ENCODE measurements around the gene CAB39L.

The CAB39L gene

GRCh38 chr13:49353908-49354307 lies 90.0 kb downstream of the CAB39L start:
- Histone ChIP-seq H2BK5ac (ENCODE audit: low read depth, low read length, poor library complexity) (no peak overlapping the region), H2BK120ac (ENCODE audit: insufficient read depth, low read length, poor library complexity) (no peak overlapping the region), H3K79me2 (ENCODE audit: control insufficient read depth, insufficient read depth, low read length, poor library complexity) (no peaks in the 10 kb centered on the region), H2AFZ (ENCODE audit: insufficient read depth, low read length, poor library complexity) (no peak overlapping the region), H4K12ac (ENCODE audit: low read depth, low read length) (no peak overlapping the region), H3K23ac (ENCODE audit: low read length) (no peak overlapping the region), H3K4ac (ENCODE audit: low read depth, low read length) (no peak overlapping the region), H3K4me2 (ENCODE audit: low read length) (no peak overlapping the region), H3K4me3 (ENCODE audit: low read depth, low read length) (no peak overlapping the region), H4K8ac (ENCODE audit: low read depth, low read length) (no peak overlapping the region), H3K36me3 (ENCODE audit: control insufficient read depth in 1 of 2, insufficient read depth in 2 of 2, low read length in 2 of 2) (peaks cover 0 to 3% of the 10 kb centered on the region in 2 experiments), H3K9me3 (ENCODE audit: insufficient read depth, low read depth, low read length) (no peaks in the 10 kb centered on the region), H3K14ac (ENCODE audit: low read length) (no peak overlapping the region), H3K27me3 (ENCODE audit: insufficient read depth, low read length) (no peaks in the 10 kb centered on the region), H3K9ac (ENCODE audit: low read length) (no peak overlapping the region), H3K79me1 (ENCODE audit: low read length) (no peaks in the 10 kb centered on the region), H4K91ac (ENCODE audit: low read depth, low read length) (no peak overlapping the region), H3K18ac (ENCODE audit: low read length) (no peak overlapping the region), H3K27ac (ENCODE audit: low read depth, low read length) (no peak overlapping the region), H3K4me1 (ENCODE audit: control insufficient read depth in 1 of 2, insufficient read depth in 2 of 2, low read length in 2 of 2) (no peaks in the 10 kb centered on the region), H2AK5ac (ENCODE audit: low read length) (no peak overlapping the region), H2BK12ac (ENCODE audit: low read length) (no peak overlapping the region)
- no CpG with 5 or more reads among the region's 3 CpGs for WGBS (ENCODE audit: extremely low coverage, insufficient coverage, insufficient read length)
- no peak for DNase-seq

DNA sequence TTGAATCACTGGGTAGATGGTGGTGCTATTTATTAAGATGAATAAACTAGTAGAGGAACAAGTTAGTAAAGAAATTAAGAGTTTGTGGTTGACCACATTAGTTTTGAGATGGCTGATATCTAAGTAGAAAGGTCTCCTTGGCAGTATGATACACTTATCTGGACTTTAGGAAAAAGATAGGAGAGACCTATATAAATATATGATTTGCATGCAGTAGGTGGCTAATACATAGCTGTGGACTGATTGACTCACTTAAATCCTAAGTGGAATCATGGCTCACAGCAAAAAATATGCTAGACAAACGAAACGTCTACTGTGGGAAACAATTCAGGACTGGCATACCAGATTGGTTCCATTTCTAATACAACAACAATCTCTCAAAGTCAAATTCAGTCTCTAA lies 92.0 kb downstream of the CAB39L start:
- Histone ChIP-seq H3K9me3 (ENCODE audit: insufficient read depth, low read depth, low read length) (no peaks in the 10 kb centered on the region), H3K4me1 (ENCODE audit: control insufficient read depth in 1 of 2, insufficient read depth in 2 of 2, low read length in 2 of 2) (no peaks in the 10 kb centered on the region), H3K4me3 (ENCODE audit: low read depth, low read length) (no peak overlapping the region), H3K27ac (ENCODE audit: low read depth, low read length) (no peak overlapping the region), H2AK5ac (ENCODE audit: low read length) (no peak overlapping the region), H2BK12ac (ENCODE audit: low read length) (no peak overlapping the region), H2BK120ac (ENCODE audit: insufficient read depth, low read length, poor library complexity) (no peak overlapping the region), H3K36me3 (ENCODE audit: control insufficient read depth in 1 of 2, insufficient read depth in 2 of 2, low read length in 2 of 2) (peaks cover 0 to 2% of the 10 kb centered on the region in 2 experiments), H3K79me2 (ENCODE audit: control insufficient read depth, insufficient read depth, low read length, poor library complexity) (no peaks in the 10 kb centered on the region), H4K8ac (ENCODE audit: low read depth, low read length) (no peak overlapping the region), H3K4me2 (ENCODE audit: low read length) (no peak overlapping the region), H3K9ac (ENCODE audit: low read length) (no peak overlapping the region), H3K4ac (ENCODE audit: low read depth, low read length) (no peak overlapping the region), H2BK5ac (ENCODE audit: low read depth, low read length, poor library complexity) (no peak overlapping the region), H4K12ac (ENCODE audit: low read depth, low read length) (no peak overlapping the region), H3K23ac (ENCODE audit: low read length) (no peak overlapping the region), H2AFZ (ENCODE audit: insufficient read depth, low read length, poor library complexity) (no peak overlapping the region), H3K79me1 (ENCODE audit: low read length) (no peaks in the 10 kb centered on the region), H3K14ac (ENCODE audit: low read length) (no peak overlapping the region), H4K91ac (ENCODE audit: low read depth, low read length) (no peak overlapping the region), H3K18ac (ENCODE audit: low read length) (no peak overlapping the region), H3K27me3 (ENCODE audit: insufficient read depth, low read length) (no peaks in the 10 kb centered on the region)
- peak in 1 of 2 donors; percentile 3 for DNase-seq
- WGBS (ENCODE audit: extremely low coverage, insufficient coverage, insufficient read length): no CpG with 5 or more reads among the region's 2 CpGs

DNA sequence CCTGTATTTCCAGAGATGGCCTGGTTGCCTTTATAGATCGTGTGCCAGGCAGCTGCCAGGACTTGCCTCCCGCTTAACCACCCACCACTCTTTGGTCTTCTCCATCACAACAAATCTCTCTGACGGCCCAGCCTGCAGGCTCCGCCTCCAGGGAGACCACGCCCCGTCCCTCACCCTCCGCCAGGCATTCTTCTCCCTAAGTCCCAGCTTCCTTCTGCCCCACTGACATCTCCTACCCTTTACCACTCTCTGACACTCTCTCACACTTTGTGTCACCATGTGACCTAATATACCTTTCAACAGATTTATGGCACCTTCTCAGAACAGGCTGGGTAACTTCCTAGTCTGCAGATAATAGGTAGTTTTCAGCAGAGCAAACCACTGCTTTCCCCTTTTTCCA lies 95.1 kb downstream of the CAB39L start:
- Histone ChIP-seq H2BK120ac (ENCODE audit: insufficient read depth, low read length, poor library complexity) (no peak overlapping the region), H3K4ac (ENCODE audit: low read depth, low read length) (no peak overlapping the region), H2AK5ac (ENCODE audit: low read length) (no peak overlapping the region), H3K4me2 (ENCODE audit: low read length) (no peak overlapping the region), H2BK12ac (ENCODE audit: low read length) (no peak overlapping the region), H3K79me2 (ENCODE audit: control insufficient read depth, insufficient read depth, low read length, poor library complexity) (no peaks in the 10 kb centered on the region), H3K18ac (ENCODE audit: low read length) (no peak overlapping the region), H3K36me3 (ENCODE audit: control insufficient read depth in 1 of 2, insufficient read depth in 2 of 2, low read length in 2 of 2) (no peaks in the 10 kb centered on the region), H3K9ac (ENCODE audit: low read length) (no peak overlapping the region), H2BK5ac (ENCODE audit: low read depth, low read length, poor library complexity) (no peak overlapping the region), H2AFZ (ENCODE audit: insufficient read depth, low read length, poor library complexity) (no peak overlapping the region), H4K8ac (ENCODE audit: low read depth, low read length) (no peak overlapping the region), H3K9me3 (ENCODE audit: insufficient read depth, low read depth, low read length) (no peaks in the 10 kb centered on the region), H4K91ac (ENCODE audit: low read depth, low read length) (no peak overlapping the region), H3K14ac (ENCODE audit: low read length) (no peak overlapping the region), H3K4me1 (ENCODE audit: control insufficient read depth in 1 of 2, insufficient read depth in 2 of 2, low read length in 2 of 2) (no peaks in the 10 kb centered on the region), H3K4me3 (ENCODE audit: low read depth, low read length) (no peak overlapping the region), H3K27ac (ENCODE audit: low read depth, low read length) (no peak overlapping the region), H3K23ac (ENCODE audit: low read length) (no peak overlapping the region), H3K27me3 (ENCODE audit: insufficient read depth, low read length) (no peaks in the 10 kb centered on the region), H3K79me1 (ENCODE audit: low read length) (no peaks in the 10 kb centered on the region), H4K12ac (ENCODE audit: low read depth, low read length) (no peak overlapping the region)
- WGBS (ENCODE audit: extremely low coverage, insufficient coverage, insufficient read length): no CpG with 5 or more reads among the region's 7 CpGs
- DNase-seq: peak in 1 of 2 donors; percentile 18

GRCh38 chr13:49347650-49348385 lies 96.0 kb downstream of the CAB39L start:
- Histone ChIP-seq H2AK5ac (ENCODE audit: low read length) (no peak overlapping the region), H2BK120ac (ENCODE audit: insufficient read depth, low read length, poor library complexity) (no peak overlapping the region), H2BK5ac (ENCODE audit: low read depth, low read length, poor library complexity) (no peak overlapping the region), H3K4me3 (ENCODE audit: low read depth, low read length) (no peak overlapping the region), H3K18ac (ENCODE audit: low read length) (no peak overlapping the region), H2BK12ac (ENCODE audit: low read length) (no peak overlapping the region), H3K9ac (ENCODE audit: low read length) (no peak overlapping the region), H2AFZ (ENCODE audit: insufficient read depth, low read length, poor library complexity) (no peak overlapping the region), H4K12ac (ENCODE audit: low read depth, low read length) (no peak overlapping the region), H4K8ac (ENCODE audit: low read depth, low read length) (no peak overlapping the region), H4K91ac (ENCODE audit: low read depth, low read length) (no peak overlapping the region), H3K27me3 (ENCODE audit: insufficient read depth, low read length) (no peaks in the 10 kb centered on the region), H3K14ac (ENCODE audit: low read length) (no peak overlapping the region), H3K9me3 (ENCODE audit: insufficient read depth, low read depth, low read length) (no peaks in the 10 kb centered on the region), H3K23ac (ENCODE audit: low read length) (no peak overlapping the region), H3K36me3 (ENCODE audit: control insufficient read depth in 1 of 2, insufficient read depth in 2 of 2, low read length in 2 of 2) (no peaks in the 10 kb centered on the region), H3K4ac (ENCODE audit: low read depth, low read length) (no peak overlapping the region), H3K4me2 (ENCODE audit: low read length) (no peak overlapping the region), H3K4me1 (ENCODE audit: control insufficient read depth in 1 of 2, insufficient read depth in 2 of 2, low read length in 2 of 2) (peaks cover 0 to 2% of the 10 kb centered on the region in 2 experiments), H3K27ac (ENCODE audit: low read depth, low read length) (peak overlapping the region; percentile 33), H3K79me1 (ENCODE audit: low read length) (no peaks in the 10 kb centered on the region), H3K79me2 (ENCODE audit: control insufficient read depth, insufficient read depth, low read length, poor library complexity) (no peaks in the 10 kb centered on the region)
- DNase-seq: peak; percentile 97 to 99
- 100% methylated on average over 4 of the region's 23 CpGs for WGBS (ENCODE audit: extremely low coverage, insufficient coverage, insufficient read length)

Data from trophoblast cell (in vitro differentiated cells and primary cell).